ENCODE results near the gene OR5AU1.

Gene OR5AU1

GRCh38 chr14:21155963-21156362 lies at the start of gene OR5AU1:
Gene OR5AU1, minus strand, starts transcription at chr14:21156063. Its CDS starts 191 bp downstream, at chr14:21155872.
- no peak for DNase-seq

GRCh38 chr14:21205026-21205677 lies 49.3 kb upstream of the OR5AU1 start:
- DNase-seq: no peak

GRCh38 chr14:21204167-21205025 lies 48.5 kb upstream of the OR5AU1 start:
- no peak for DNase-seq

GRCh38 chr14:21203470-21204166 lies 47.8 kb upstream of the OR5AU1 start:
- no peak for DNase-seq

- DNase-seq: no peak
Observed at GRCh38 chr14:21202463-21203358, 46.8 kb upstream of the OR5AU1 start.

- no peak for DNase-seq
Observed at GRCh38 chr14:21201732-21202462, 46.0 kb upstream of the OR5AU1 start.

GRCh38 chr14:21200752-21201461 lies 45.0 kb upstream of the OR5AU1 start:
- DNase-seq: no peak

GRCh38 chr14:21199611-21200560 lies 44.0 kb upstream of the OR5AU1 start:
- no peak for DNase-seq

- no peak for DNase-seq
Observed at GRCh38 chr14:21197418-21198205, 41.7 kb upstream of the OR5AU1 start.

GRCh38 chr14:21194597-21194996 lies 38.7 kb upstream of the OR5AU1 start:
- DNase-seq: no peak

GRCh38 chr14:21192875-21193535 lies 37.1 kb upstream of the OR5AU1 start:
- DNase-seq: no peak

GRCh38 chr14:21192447-21192822 lies 36.6 kb upstream of the OR5AU1 start:
- DNase-seq: no peak

- peak; percentile 71 for DNase-seq
Observed at GRCh38 chr14:21191809-21192446, 36.1 kb upstream of the OR5AU1 start.

- no peak for DNase-seq
Observed at GRCh38 chr14:21191261-21191808, 35.5 kb upstream of the OR5AU1 start.

- DNase-seq: no peak
Observed at GRCh38 chr14:21185491-21185890, 29.6 kb upstream of the OR5AU1 start.

- DNase-seq: no peak
Observed at GRCh38 chr14:21184254-21184653, 28.4 kb upstream of the OR5AU1 start.

GRCh38 chr14:21182166-21182565 lies 26.3 kb upstream of the OR5AU1 start:
- DNase-seq: no peak

GRCh38 chr14:21171128-21171527 lies 15.3 kb upstream of the OR5AU1 start:
- DNase-seq: no peak

Data from NCI-H2029 (cell line).